ENCODE measurements around the gene LRRC49.

LRRC49 gene

GRCh38 chr15:71057581-71057980, 165.0 kb downstream of the LRRC49 start:
- TF ChIP-seq ZC3H10 (CRISPR knock-in tag; IDR thresholded peaks at IDR 0.05) (no peak), ZFP30 (CRISPR knock-in tag; IDR thresholded peaks at IDR 0.05) (no peak), PATZ1 (CRISPR knock-in tag; IDR thresholded peaks at IDR 0.05; ENCODE audit: borderline replicate concordance) (no peak), OSR1 (CRISPR knock-in tag; IDR thresholded peaks at IDR 0.05) (no peak), ESRRG (CRISPR knock-in tag; IDR thresholded peaks at IDR 0.05) (no peak), PPARA (CRISPR knock-in tag; IDR thresholded peaks at IDR 0.05; ENCODE audit: borderline replicate concordance) (no peak), RARB (CRISPR knock-in tag; IDR thresholded peaks at IDR 0.05) (no peak), GLIS3 (CRISPR knock-in tag; IDR thresholded peaks at IDR 0.05) (no peak), TOX (CRISPR knock-in tag; IDR thresholded peaks at IDR 0.05; ENCODE audit: borderline replicate concordance) (no peak), CREB5 (CRISPR knock-in tag; IDR thresholded peaks at IDR 0.05; ENCODE audit: low read depth) (no peak), ZNF565 (CRISPR knock-in tag; conservative IDR thresholded peaks at IDR 0.05; ENCODE audit: low read depth) (no peak), TCF4 (CRISPR knock-in tag; IDR thresholded peaks at IDR 0.05; ENCODE audit: borderline replicate concordance) (no peak), ZNF70 (CRISPR knock-in tag; IDR thresholded peaks at IDR 0.05) (no peak), SNAI2 (CRISPR knock-in tag; IDR thresholded peaks at IDR 0.05) (no peak), BACH2 (CRISPR knock-in tag; IDR thresholded peaks at IDR 0.05; ENCODE audit: borderline replicate concordance) (no peak), POU6F1 (CRISPR knock-in tag; IDR thresholded peaks at IDR 0.05; ENCODE audit: borderline replicate concordance, low read depth) (no peak), ZFP3 (CRISPR knock-in tag; IDR thresholded peaks at IDR 0.05) (no peak)
- no peak for ATAC-seq

GRCh38 chr15:71060983-71061382, 168.4 kb downstream of the LRRC49 start:
- ATAC-seq, result no peak
- TF ChIP-seq ZNF8 (CRISPR knock-in tag; IDR thresholded peaks at IDR 0.05), result no peak
- TF ChIP-seq ISL1 (CRISPR knock-in tag; IDR thresholded peaks at IDR 0.05), result no peak
- TF ChIP-seq TCF4 (CRISPR knock-in tag; IDR thresholded peaks at IDR 0.05; ENCODE audit: borderline replicate concordance), result no peak
- no peak for TF ChIP-seq PPARA (CRISPR knock-in tag; IDR thresholded peaks at IDR 0.05; ENCODE audit: borderline replicate concordance)
- no peak for TF ChIP-seq BACH2 (CRISPR knock-in tag; IDR thresholded peaks at IDR 0.05; ENCODE audit: borderline replicate concordance)
- no peak for TF ChIP-seq ZFP30 (CRISPR knock-in tag; IDR thresholded peaks at IDR 0.05)
- TF ChIP-seq CSRNP3 (CRISPR knock-in tag; IDR thresholded peaks at IDR 0.05), result no peak
- TF ChIP-seq ZNF565 (CRISPR knock-in tag; conservative IDR thresholded peaks at IDR 0.05; ENCODE audit: low read depth), result no peak
- no peak for TF ChIP-seq TSHZ2 (CRISPR knock-in tag; IDR thresholded peaks at IDR 0.05)

- no peak for ATAC-seq
- TF ChIP-seq POU6F1 (CRISPR knock-in tag; IDR thresholded peaks at IDR 0.05; ENCODE audit: borderline replicate concordance, low read depth), result no peak
- no peak for TF ChIP-seq ZC3H10 (CRISPR knock-in tag; IDR thresholded peaks at IDR 0.05)
- no peak for TF ChIP-seq TOX (CRISPR knock-in tag; IDR thresholded peaks at IDR 0.05; ENCODE audit: borderline replicate concordance)
- TF ChIP-seq RARB (CRISPR knock-in tag; IDR thresholded peaks at IDR 0.05), result no peak
- TF ChIP-seq PATZ1 (CRISPR knock-in tag; IDR thresholded peaks at IDR 0.05; ENCODE audit: borderline replicate concordance), result no peak
- no peak for TF ChIP-seq ZFP3 (CRISPR knock-in tag; IDR thresholded peaks at IDR 0.05)
- no peak for TF ChIP-seq CSDC2 (CRISPR knock-in tag; IDR thresholded peaks at IDR 0.05)
- no peak for TF ChIP-seq BACH2 (CRISPR knock-in tag; IDR thresholded peaks at IDR 0.05; ENCODE audit: borderline replicate concordance)
- no peak for TF ChIP-seq ZNF8 (CRISPR knock-in tag; IDR thresholded peaks at IDR 0.05)
- TF ChIP-seq TCF4 (CRISPR knock-in tag; IDR thresholded peaks at IDR 0.05; ENCODE audit: borderline replicate concordance), result no peak
- TF ChIP-seq ZNF565 (CRISPR knock-in tag; conservative IDR thresholded peaks at IDR 0.05; ENCODE audit: low read depth), result no peak
- no peak for TF ChIP-seq ISL1 (CRISPR knock-in tag; IDR thresholded peaks at IDR 0.05)
- TF ChIP-seq ESRRG (CRISPR knock-in tag; IDR thresholded peaks at IDR 0.05), result no peak
- no peak for TF ChIP-seq OSR1 (CRISPR knock-in tag; IDR thresholded peaks at IDR 0.05)
- no peak for TF ChIP-seq CREB5 (CRISPR knock-in tag; IDR thresholded peaks at IDR 0.05; ENCODE audit: low read depth)
These were observed 174.4 kb downstream of the LRRC49 start for GRCh38 chr15:71066983-71067382.
